ENCODE data around the gene CHST3. TPM values are rescaled to one million over a fixed set of nuclear protein-coding genes. Genes with fewer than 3 reads are reported as not detected.

CHST3 gene
- total RNA-seq, 4 donors from 2014 or later = 17.9 to 29.3 (median 23.2) TPM

DNA sequence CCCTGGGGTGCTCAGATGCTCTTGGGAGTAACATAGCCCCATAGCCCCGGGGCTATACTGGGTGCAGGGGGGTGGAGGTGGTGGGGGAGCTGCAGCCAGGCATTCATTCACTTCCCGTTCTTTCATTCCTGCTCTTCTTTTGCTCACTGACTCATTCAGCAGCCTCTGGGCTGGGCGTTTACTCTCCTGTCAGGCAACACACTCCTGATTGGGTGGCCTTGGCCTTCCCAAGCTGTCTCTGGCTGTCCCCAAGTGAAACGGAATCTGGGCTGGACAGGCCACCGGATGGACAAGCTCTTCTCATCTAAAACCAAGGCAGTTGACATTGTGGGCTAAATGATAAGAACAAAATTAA lies 34.6 kb downstream of the CHST3 start:
- H3K27me3 ChIP-seq = no peaks in the 10 kb centered on the region
- TF ChIP-seq EP300 (IDR thresholded peaks at IDR 0.05) (no peak), POLR2A (IDR thresholded peaks at IDR 0.05) (no peak), POLR2AphosphoS5 (IDR thresholded peaks at IDR 0.05) (no peak)
- TF ChIP-seq, protein P1, sequence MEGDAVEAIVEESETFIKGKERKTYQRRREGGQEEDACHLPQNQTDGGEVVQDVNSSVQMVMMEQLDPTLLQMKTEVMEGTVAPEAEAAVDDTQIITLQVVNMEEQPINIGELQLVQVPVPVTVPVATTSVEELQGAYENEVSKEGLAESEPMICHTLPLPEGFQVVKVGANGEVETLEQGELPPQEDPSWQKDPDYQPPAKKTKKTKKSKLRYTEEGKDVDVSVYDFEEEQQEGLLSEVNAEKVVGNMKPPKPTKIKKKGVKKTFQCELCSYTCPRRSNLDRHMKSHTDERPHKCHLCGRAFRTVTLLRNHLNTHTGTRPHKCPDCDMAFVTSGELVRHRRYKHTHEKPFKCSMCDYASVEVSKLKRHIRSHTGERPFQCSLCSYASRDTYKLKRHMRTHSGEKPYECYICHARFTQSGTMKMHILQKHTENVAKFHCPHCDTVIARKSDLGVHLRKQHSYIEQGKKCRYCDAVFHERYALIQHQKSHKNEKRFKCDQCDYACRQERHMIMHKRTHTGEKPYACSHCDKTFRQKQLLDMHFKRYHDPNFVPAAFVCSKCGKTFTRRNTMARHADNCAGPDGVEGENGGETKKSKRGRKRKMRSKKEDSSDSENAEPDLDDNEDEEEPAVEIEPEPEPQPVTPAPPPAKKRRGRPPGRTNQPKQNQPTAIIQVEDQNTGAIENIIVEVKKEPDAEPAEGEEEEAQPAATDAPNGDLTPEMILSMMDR (IDR thresholded peaks at IDR 0.05) = no peak
- no peaks in the 10 kb centered on the region for H3K9me3 ChIP-seq
- peaks cover 64% of the 10 kb centered on the region for H3K4me1 ChIP-seq
- no peaks in the 10 kb centered on the region for H3K36me3 ChIP-seq
- 24% methylated on average over 5 of the region's 5 CpGs for WGBS
- H3K27ac ChIP-seq = peak overlapping the region; percentile 90
- peak overlapping the region; percentile 20 for H3K4me3 ChIP-seq
- DNase-seq (ENCODE audit: low spot score in 2 of 2) = no peak

DNA sequence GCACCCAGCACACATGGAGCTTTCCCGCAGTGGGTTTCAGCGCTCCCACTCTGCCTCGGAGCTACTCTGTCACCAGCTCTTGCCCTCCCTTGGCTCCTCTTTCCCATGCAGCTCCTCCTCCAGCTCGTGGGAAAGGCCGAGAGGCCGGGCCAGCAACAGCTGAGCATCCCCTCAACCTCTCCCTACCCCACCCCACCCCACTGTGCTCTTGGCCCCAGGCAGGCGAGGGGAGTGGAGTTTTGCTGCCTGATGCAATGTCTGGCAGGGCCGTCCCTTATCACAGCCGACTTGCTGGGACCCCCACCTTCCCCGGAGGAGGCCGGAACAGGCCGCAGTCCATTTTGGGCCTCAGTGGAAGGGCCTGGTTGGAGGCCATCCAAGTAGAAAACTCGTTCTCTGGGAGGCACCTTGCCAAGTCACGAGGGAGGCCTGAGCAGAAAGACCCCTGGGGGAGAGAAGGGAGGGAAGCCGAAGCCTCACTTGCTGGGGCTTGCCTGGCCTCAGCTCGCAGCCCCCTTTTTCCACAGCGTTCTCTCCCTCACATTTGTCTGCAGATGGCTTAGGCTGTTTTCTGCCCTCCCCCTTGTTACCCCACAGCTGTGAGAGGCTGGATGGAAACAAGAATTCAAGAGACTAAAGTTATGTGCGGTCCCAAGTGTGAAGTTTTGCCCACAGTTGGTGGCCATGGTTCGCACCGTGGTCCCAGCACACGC lies 35.3 kb downstream of the CHST3 start:
- H3K27ac ChIP-seq = peak overlapping the region; percentile 90
- H3K36me3 ChIP-seq = no peaks in the 10 kb centered on the region
- DNase-seq (ENCODE audit: low spot score in 2 of 2) = peak in 1 of 2 donors; percentile 87
- H3K9me3 ChIP-seq = no peaks in the 10 kb centered on the region
- 36% methylated on average over 21 of the region's 21 CpGs for WGBS
- peak overlapping the region; percentile 20 for H3K4me3 ChIP-seq
- H3K4me1 ChIP-seq = peaks cover 64% of the 10 kb centered on the region
- no peaks in the 10 kb centered on the region for H3K27me3 ChIP-seq
- TF ChIP-seq POLR2A (IDR thresholded peaks at IDR 0.05) (no peak), POLR2AphosphoS5 (IDR thresholded peaks at IDR 0.05) (no peak), EP300 (IDR thresholded peaks at IDR 0.05) (no peak)
- TF ChIP-seq, protein P1 (IDR thresholded peaks at IDR 0.05) = no peak

DNA sequence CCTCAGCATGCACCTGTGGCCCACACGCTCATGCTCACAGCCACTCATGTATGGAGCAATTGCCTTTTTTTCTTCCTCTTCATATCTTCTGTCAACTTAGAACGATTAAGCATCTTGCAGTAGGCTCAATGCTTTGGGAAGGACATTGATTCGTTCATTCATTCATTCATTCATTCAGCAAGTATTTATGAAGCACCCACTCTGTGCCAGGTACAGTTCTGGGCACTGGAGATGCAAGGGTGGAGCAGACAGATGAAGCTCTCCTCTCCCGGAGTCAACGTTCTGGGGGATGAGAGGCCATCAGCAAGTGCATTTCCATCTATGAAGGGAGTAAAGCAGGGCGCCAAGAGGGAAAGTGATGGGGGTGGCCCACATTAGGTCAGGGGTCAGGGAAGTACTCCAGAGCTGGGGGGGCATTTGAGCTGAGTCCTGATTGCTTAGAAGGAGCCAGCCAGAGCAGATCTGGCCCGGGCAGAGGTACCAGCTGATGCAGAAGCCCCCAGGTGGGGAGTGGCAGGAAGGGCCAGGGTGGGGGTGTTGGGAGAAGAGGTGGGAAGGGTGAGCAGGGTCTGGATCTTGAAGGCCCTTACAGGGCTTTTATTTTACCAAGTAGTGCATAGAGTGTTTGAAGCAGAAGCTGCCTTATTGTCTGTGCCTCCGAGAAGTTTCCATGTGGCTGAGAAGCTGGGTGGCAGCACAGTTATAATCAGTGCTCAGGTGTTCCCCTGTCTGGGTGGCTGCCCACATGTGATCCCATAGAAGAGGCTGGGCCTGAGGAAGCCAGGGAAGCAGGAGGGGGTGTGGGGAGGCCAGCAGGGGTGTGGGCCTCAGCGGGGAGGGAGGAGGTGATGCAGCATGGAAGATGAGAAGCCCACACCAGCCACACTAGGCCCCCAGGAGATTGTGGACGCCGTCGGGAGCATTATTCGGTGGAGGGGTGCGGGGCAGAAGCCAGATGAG lies 36.2 kb downstream of the CHST3 start:
- H3K9me3 ChIP-seq = no peaks in the 10 kb centered on the region
- H3K4me1 ChIP-seq = peaks cover 60% of the 10 kb centered on the region
- TF ChIP-seq POLR2AphosphoS5 (IDR thresholded peaks at IDR 0.05) (no peak), POLR2A (IDR thresholded peaks at IDR 0.05) (no peak), EP300 (IDR thresholded peaks at IDR 0.05) (no peak)
- TF ChIP-seq, protein P1 (IDR thresholded peaks at IDR 0.05) = no peak
- H3K27me3 ChIP-seq = no peaks in the 10 kb centered on the region
- no peak overlapping the region for H3K4me3 ChIP-seq
- no peaks in the 10 kb centered on the region for H3K36me3 ChIP-seq
- peak overlapping the region; percentile 90 for H3K27ac ChIP-seq
- WGBS = 66% methylated on average over 14 of the region's 14 CpGs
- no peak for DNase-seq (ENCODE audit: low spot score in 2 of 2)

DNA sequence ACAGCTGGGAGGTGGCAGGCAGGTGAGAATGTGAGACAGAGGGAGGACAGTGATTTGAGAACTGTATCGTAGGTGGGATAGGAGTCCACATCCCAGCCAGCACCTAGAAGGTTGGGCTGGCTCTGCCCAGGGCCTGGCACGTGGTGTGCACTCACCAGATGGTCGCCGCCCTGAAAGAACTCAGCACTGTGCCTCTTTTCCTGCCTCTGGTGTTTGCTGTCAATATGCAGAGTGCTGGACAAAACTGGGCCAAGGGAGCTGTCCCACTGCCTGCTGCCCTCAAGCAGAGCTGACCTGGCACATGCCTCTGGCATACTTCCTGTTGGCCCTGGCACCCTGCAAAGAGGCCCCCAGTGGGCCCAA lies 36.8 kb downstream of the CHST3 start:
- 38% methylated on average over 2 of the region's 4 CpGs for WGBS
- DNase-seq (ENCODE audit: low spot score in 2 of 2) = no peak
- Histone ChIP-seq H3K4me1 (peaks cover 55% of the 10 kb centered on the region), H3K4me3 (no peak overlapping the region), H3K27ac (peak overlapping the region; percentile 34), H3K9me3 (no peaks in the 10 kb centered on the region), H3K27me3 (no peaks in the 10 kb centered on the region), H3K36me3 (peaks cover 4% of the 10 kb centered on the region)
- TF ChIP-seq POLR2AphosphoS5 (IDR thresholded peaks at IDR 0.05) (no peak), POLR2A (IDR thresholded peaks at IDR 0.05) (no peak), EP300 (IDR thresholded peaks at IDR 0.05) (no peak)
- TF ChIP-seq, protein P1 (IDR thresholded peaks at IDR 0.05) = no peak

Measured in suprapubic skin (tissue), 4 donors.